Right lobe of liver (tissue), 6 donors: ENCODE results near the gene LSM14A. TPM values are rescaled to one million over a fixed set of nuclear protein-coding genes. Genes with fewer than 3 reads are reported as not detected.

Source experiments
- ATAC-seq, 4 donors: fragments of 200-7000 bp; cut with Tn5 transposase; one replicate each; pipeline ENCODE4 v1.9.1; 2020; ENCODE audit warnings: mild to moderate bottlenecking in 4 of 4, moderate library complexity in 4 of 4
- DNase-seq, 3 donors: peaks; one replicate each; pipeline ENCODE4 v3.0.0-alpha.2; 2020
- H3K27ac ChIP-seq, 3 donors: fragments of 200-600 bp; one replicate each; pipeline ENCODE4 v1.8.0; 2022
- H3K27me3 ChIP-seq, 2 donors: fragments of 200-600 bp; one replicate each; pipeline ENCODE4 v1.8.0; 2022
- H3K36me3 ChIP-seq, 4 donors: fragments of 200-600 bp; sonication (generic) in 1 of 4; one replicate each; pipeline versions ENCODE4 v1.5.1 to v1.8.0; 2017 to 2022; ENCODE audit warnings: control low read depth in 1 of 4
- H3K4me1 ChIP-seq, 4 donors: fragments of 200-600 bp; sonication (generic) in 1 of 4; one replicate each; pipeline versions ENCODE4 v1.5.1 to v1.8.0; 2017 to 2022; ENCODE audit warnings: control low read depth in 1 of 4
- H3K4me3 ChIP-seq, 3 donors: fragments of 200-600 bp; one replicate each; pipeline ENCODE4 v1.8.0; 2022
- H3K9me3 ChIP-seq, 4 donors: fragments of 200-600 bp; sonication (generic) in 1 of 4; one replicate each; pipeline versions ENCODE4 v1.5.1 to v1.8.0; 2017 to 2022; ENCODE audit warnings: control low read depth in 1 of 4
- POLR2A ChIP-seq: fragments of 450-650 bp; IDR thresholded peaks from one replicate; pipeline ENCODE4 v1.6.1; 2017; ENCODE audit warnings: antibody characterized with exemption, mild to moderate bottlenecking
- WGBS: methylation state at CpG from one replicate; pipeline ENCODE4 v1.1.6; 2018; ENCODE audit warnings: low coverage, low lambda C conversion rate; ENCODE audit not compliant: insufficient coverage; ENCODE audit errors: missing lambda C conversion rate; 5-methylcytosine and 5-hydroxymethylcytosine counted together
- intact Hi-C, 2 donors: fragments of 100-400 bp; cut with DNase I; formaldehyde crosslinking; loops; one replicate each; pipeline versions ENCODE4 v1.11.2 to v1.14.1; 2022
- total RNA-seq, 6 experiments: library from RNA; depleted of rRNA in 2 of 6; stranded (reverse); fragments of >200 nt in 2 of 6; fragmentation: NEBNext Ultra II Directional in 3 of 6; extraction: Animal tissue kit (Norgen Biotek cat#: 25700) in 3 of 6; gene quantifications; one replicate each; pipeline versions ENCODE4 v1.1.0 to v1.2.4, GENCODE V29; 2016 to 2023
- TF ChIP-seq, protein P1 (sequence below), 4 donors: fragments of 200-600 bp in 3 of 4; fragments of 450-650 bp in 1 of 4; IDR thresholded peaks; one replicate each; pipeline versions ENCODE4 v1.5.1 to v1.8.0; 2016 to 2022; ENCODE audit warnings: antibody characterized with exemption in 4 of 4, mild to moderate bottlenecking in 2 of 4
- donor health status: DM: no; HTN: yes; CAD: no.
- donor health status: DM: no; HTN: no; CAD: no.
- donor health status: DM: no; HTN: no; CAD: no.
- donor health status: DM: no; HTN: yes; CAD: no.
- donor health status: DM: no; HTN: yes; CAD: no.

LSM14A gene
- total RNA-seq, 6 experiments from 2014 or later, result 32.1 to 61.9 (median 50.4) TPM

- no peak for TF ChIP-seq POLR2A
- TF ChIP-seq, protein P1, sequence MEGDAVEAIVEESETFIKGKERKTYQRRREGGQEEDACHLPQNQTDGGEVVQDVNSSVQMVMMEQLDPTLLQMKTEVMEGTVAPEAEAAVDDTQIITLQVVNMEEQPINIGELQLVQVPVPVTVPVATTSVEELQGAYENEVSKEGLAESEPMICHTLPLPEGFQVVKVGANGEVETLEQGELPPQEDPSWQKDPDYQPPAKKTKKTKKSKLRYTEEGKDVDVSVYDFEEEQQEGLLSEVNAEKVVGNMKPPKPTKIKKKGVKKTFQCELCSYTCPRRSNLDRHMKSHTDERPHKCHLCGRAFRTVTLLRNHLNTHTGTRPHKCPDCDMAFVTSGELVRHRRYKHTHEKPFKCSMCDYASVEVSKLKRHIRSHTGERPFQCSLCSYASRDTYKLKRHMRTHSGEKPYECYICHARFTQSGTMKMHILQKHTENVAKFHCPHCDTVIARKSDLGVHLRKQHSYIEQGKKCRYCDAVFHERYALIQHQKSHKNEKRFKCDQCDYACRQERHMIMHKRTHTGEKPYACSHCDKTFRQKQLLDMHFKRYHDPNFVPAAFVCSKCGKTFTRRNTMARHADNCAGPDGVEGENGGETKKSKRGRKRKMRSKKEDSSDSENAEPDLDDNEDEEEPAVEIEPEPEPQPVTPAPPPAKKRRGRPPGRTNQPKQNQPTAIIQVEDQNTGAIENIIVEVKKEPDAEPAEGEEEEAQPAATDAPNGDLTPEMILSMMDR (IDR thresholded peaks at IDR 0.05), result no peak
- no peak overlapping the region for H3K27ac ChIP-seq
- H3K36me3 ChIP-seq, result peaks cover 3 to 28% (median 8%) of the 10 kb centered on the region in 4 donors
- no peak for DNase-seq
- H3K4me1 ChIP-seq, result no peaks in the 10 kb centered on the region
- H3K27me3 ChIP-seq, result no peaks in the 10 kb centered on the region
- no peak overlapping the region for H3K4me3 ChIP-seq
- intact Hi-C loops, result no loop called here
- ATAC-seq, result no peak
- H3K9me3 ChIP-seq, result no peaks in the 10 kb centered on the region
- no CpG with 5 or more reads among the region's 10 CpGs for WGBS
These were observed 58.5 kb downstream of the LSM14A start for GRCh38 chr19:34230820-34231219.

- intact Hi-C loops, result no loop called here
- no peak overlapping the region for H3K27ac ChIP-seq
- peaks cover 3 to 22% (median 8%) of the 10 kb centered on the region in 4 donors for H3K36me3 ChIP-seq
- no peak overlapping the region for H3K4me3 ChIP-seq
- TF ChIP-seq, protein P1 (IDR thresholded peaks at IDR 0.05), result no peak
- TF ChIP-seq POLR2A, result no peak
- H3K9me3 ChIP-seq, result no peaks in the 10 kb centered on the region
- no peaks in the 10 kb centered on the region for H3K27me3 ChIP-seq
- no peak for ATAC-seq
- H3K4me1 ChIP-seq, result no peaks in the 10 kb centered on the region
- 83% methylated on average over 1 of the region's 4 CpGs for WGBS
- DNase-seq, result no peak
These were observed 59.1 kb downstream of the LSM14A start for GRCh38 chr19:34231439-34231838.

DNA sequence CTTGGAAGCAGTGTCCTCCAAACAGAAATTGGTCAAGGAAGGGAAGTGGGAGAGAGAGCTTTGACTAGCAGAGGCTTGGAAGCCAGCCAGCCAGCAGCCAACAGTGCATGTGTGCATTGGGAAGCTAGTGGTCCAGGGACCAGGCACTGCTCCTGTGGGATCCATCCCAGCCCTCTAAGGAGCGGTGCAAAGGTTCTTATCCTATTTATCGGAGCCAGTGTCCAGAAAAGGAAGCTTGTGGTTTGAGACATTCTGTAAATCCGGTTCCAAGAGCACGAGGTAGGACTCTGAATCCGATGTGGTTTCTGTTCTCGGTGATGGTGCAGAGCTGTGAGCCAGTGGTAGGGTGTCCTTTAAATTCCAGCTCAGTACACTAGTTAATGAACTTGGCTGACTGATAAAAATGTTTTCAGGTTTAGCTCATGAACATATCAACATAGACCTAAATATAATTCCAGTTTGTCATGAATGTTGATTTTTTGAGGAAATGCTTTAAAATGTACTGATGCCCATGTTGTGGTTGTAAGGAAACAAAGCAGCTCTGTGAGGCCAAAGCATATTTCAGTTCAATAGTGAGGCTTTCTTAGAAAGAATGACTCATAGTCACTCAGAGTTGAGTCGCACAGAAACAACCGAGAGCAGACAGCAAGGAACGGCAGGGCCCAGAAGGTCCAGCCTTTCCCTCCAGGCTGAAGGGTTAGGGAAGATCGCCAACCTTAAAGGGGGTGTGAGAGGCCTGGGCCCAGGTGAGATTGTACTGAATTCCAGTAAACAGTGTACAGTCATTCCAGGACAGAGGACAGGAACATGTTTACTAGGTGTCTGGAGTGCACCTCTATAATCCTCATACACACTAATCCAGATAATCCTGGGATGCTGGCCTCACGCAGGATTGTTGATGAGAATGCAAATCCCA, 60.5 kb downstream of the LSM14A start:
- ATAC-seq, result peak in 3 of 4 donors; percentile 12 to 61 (median 44)
- no peaks in the 10 kb centered on the region for H3K9me3 ChIP-seq
- H3K27me3 ChIP-seq, result no peaks in the 10 kb centered on the region
- no peaks in the 10 kb centered on the region for H3K4me1 ChIP-seq
- intact Hi-C loops, result no loop called here
- H3K27ac ChIP-seq, result no peak overlapping the region
- peaks cover 3 to 20% (median 8%) of the 10 kb centered on the region in 4 donors for H3K36me3 ChIP-seq
- no peak overlapping the region for H3K4me3 ChIP-seq
- 56% methylated on average over 11 of the region's 11 CpGs for WGBS
- DNase-seq, result peak in 1 of 3 donors; percentile 49
- no peak for TF ChIP-seq POLR2A
- TF ChIP-seq, protein P1 (IDR thresholded peaks at IDR 0.05), result no peak

DNA sequence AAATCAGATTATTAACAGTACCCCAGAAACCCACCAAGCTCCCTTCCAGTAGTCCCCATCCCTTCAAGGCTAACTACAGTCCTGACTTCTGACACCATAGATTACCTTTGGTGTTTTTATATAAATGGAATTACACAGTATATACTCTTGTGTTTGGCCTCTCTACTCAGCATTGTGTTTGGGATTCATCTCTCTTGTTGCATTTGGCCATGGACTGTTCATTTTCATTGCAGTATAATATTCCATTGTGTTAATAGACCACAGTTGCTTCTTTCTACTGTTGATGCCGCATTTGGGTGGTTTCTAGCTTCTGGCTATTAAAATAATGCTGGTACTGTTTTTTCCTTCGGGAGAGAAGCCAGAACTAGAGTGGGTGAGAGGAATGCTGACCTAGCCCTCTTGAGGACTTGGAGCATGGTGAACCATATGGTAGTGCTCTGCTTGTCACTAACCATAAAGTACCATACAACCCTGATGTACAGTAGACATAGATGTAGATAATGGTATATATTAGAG, 63.2 kb downstream of the LSM14A start:
- no peak for TF ChIP-seq POLR2A
- TF ChIP-seq, protein P1 (IDR thresholded peaks at IDR 0.05), result no peak
- Histone ChIP-seq H3K9me3 (no peaks in the 10 kb centered on the region), H3K4me3 (no peak overlapping the region), H3K36me3 (no peaks in the 10 kb centered on the region), H3K27ac (no peak overlapping the region), H3K4me1 (no peaks in the 10 kb centered on the region), H3K27me3 (no peaks in the 10 kb centered on the region)
- DNase-seq, result no peak
- WGBS, result 96% methylated on average over 2 of the region's 2 CpGs
- no peak for ATAC-seq
- intact Hi-C loops, result no loop called here
